ENCODE measurements around the gene BRMS1.
"Not testable (repeated sequence)": the region's sequence is repeated elsewhere in the genome, so short reads cannot be mapped to it uniquely, and the experiment has no call there.

BRMS1 gene

GRCh38 chr11:66362481-66363147, 17.7 kb upstream of the BRMS1 start:
- no peak for DNase-seq

- no peak for DNase-seq
Measured at GRCh38 chr11:66361502-66361941, 16.6 kb upstream of the BRMS1 start.

- no peak for DNase-seq
Measured at GRCh38 chr11:66360406-66361073, 15.6 kb upstream of the BRMS1 start.

DNA sequence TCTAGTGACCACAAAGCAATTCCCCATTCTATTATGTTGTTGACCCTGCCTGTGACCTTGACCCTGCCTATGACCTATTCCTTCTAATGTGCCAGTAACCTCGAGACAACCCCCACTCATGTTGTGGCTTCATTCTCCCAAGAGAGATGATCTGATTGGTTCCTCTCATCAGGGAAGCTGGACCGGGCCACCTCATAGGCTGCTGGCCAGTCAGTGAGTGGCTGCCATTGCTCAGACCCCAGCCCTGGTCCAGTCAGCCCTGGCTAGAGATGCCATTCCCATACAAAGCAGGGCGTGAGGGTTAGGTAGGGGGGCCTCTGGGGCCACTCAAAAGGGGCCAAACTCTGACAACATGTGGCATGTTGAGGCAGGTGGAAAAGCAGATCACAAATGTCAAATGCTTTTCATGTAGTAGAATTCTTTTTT, 14.8 kb upstream of the BRMS1 start:
- no peak for DNase-seq

- not testable (repeated sequence) for DNase-seq
Measured at GRCh38 chr11:66350560-66351235, 5.8 kb upstream of the BRMS1 start.

DNA sequence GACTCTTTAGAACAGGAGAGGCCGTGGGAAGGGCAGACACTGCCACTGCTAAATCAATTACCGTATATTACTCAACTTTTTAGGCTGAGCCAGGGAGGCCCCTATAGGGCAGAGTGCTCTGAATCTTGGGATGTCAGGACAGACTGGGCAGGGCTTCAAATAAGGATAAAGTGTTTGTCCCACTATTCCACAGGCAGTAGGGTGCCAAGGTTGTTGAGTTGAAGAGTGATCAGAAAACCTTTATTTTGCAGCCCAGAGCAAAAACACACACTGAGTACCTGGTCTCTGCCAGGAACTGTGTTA, 4.1 kb upstream of the BRMS1 start:
- DNase-seq = no peak

DNA sequence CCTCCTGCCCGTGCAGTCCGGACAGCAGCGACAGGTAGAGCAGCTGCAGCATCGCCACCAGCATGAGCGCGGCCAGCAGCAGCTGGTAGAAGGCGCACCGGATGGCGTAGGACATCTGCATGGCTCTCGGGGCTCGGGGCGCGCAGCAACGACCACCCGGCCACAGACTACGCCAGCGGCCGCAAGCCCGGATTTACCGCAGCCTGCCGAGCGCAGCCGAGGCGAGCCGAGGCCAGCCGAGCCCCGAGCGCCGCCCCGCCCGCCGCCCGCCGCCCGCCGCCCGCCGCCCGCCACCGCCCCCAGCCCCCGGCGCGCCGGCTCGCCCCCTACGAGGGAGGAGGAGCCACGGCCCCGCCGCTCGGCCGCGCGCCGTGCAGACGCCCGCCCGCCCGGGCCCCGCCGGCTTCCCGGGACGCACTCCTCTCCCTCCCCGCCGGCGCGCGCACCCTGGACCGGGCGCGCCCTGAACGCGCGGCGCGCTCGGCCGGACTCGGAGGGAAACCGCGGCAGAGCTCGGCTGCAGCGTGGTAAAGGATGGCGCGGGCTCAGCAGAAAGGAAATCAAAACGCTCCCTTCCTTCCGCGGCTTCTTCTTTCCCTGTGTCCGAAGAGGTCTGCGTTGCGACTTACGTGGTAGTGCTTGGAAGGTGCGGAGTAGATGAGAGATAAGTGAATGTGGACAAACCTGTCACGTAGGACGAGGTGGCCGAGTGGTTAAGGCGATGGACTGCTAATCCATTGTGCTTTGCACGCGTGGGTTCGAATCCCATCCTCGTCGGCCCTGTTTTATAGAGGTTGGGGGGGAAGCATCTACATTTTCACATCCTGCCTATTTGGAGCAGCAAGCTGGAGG, 2.7 kb upstream of the BRMS1 start, which contains the start of gene B4GAT1:
Gene B4GAT1 (minus strand): TSS at position 205 of the 852 bp plus-strand sequence. CDS start 84 bp downstream, at position 121.
- DNase-seq = peak; percentile 74 to 82

DNA sequence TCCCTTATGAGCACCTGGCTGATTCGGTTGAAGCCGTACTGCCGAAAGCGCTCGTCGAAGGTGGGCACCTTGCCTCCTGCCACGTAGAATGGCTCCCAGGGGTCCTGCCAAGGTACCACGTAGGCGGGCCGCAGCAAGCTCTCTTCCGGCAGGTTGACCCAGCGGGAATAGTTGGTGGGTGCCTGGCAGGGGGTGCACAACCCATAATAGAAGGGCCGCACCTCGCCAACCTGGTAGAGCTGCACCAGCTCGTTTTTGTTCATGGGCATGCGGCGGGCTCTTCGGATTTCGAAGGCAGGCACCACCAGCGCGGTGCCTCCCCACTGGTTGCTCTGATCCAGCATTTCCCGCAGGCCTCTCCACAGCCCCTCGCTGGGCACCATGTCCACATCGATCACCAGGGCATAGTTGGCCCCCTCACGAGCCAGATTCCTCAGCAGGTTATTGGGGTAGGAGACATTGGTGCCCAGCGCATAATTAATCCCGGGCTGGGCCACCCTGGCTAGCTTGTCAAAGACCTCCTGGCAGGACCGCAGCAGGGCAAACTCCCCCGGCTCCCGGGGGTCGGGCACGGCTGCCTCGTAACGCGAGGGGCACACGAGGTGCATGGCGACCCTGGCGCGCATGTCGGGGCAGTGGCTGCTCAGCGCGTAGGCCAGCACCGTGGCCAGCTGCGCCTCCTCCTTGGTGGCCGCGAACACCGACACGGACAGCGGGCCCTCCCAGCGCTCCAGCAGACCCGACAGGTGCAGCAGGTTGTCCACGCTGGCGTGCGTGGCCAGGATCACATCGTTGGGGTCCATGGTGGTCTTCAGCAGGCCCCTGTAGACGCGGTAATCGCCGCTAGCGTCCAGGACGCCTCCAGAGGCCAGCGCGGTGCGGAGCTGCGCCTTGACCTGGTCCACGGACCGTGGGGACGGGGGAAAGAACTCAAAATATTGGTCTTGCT, 1.8 kb upstream of the BRMS1 start:
- DNase-seq = peak in 1 of 2 experiments; percentile 44

GRCh38 chr11:66345316-66345649, 379 bp upstream of the BRMS1 start:
- DNase-seq = no peak

DNA sequence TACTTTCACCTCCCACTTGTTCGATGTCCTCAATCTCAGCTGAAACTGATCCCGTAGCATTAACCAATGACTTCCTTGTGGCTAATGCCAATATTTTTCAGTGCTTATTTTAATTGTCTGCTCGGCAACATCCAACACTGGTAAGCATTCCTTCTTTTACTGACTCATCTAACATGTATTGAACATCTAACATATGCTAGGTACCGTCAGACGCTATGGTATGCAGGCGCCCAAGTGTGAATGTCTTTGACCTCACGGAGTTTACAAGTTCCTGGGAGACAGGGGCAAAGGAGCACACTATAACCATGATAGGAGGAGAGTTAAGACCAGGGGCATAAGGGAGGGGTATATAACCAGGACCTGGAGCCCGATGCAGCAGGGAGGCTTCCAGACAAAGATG, 1.7 kb downstream of the BRMS1 start:
- no peak for DNase-seq

GRCh38 chr11:66341502-66342126, 3.3 kb downstream of the BRMS1 start:
- DNase-seq = no peak

DNA sequence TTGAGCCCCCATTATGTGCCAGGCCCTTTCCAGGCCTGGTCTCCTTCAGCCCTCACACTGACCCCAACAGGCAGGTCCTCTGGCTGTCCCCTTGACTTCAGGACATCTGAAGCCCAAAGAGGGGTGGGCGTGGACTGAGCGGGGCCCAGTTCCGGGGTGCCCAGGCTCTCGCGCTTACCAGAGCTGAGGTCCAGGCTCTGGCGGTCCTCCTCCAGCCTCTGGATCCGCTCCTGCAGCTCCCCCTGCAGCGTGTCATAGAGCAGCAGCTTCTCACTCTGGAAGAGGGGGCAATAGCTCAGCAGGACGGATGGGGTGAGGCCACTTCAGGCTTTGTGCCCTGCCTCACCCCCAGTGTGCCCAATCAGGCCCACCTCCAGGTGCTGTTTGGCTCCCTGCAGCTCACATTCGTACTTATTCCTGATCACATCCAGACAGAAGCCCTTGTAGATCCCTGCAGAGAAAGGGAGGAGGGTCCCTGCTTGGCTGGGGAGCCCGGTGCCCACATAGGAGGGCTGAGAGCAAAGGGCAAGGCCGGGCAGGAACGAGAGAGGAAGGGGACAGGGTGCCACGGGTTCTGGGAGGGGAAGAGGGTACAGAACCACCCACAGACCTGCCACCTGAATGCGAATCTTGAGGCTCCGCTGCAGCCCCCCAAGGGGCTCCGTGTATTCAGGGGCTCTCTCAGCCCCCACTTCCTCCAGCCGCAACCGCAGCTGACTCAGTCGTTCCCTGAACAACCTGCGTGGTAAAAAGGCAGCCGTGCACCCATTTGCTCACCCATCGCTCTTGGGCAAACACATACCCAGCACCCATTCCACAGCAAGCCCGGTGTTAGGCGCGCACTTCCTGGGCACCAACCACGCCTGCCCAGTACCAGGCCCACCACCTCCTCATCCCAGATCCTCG, 4.1 kb downstream of the BRMS1 start:
- no peak for DNase-seq

GRCh38 chr11:66339686-66340483, 5.0 kb downstream of the BRMS1 start:
- DNase-seq = no peak

DNA sequence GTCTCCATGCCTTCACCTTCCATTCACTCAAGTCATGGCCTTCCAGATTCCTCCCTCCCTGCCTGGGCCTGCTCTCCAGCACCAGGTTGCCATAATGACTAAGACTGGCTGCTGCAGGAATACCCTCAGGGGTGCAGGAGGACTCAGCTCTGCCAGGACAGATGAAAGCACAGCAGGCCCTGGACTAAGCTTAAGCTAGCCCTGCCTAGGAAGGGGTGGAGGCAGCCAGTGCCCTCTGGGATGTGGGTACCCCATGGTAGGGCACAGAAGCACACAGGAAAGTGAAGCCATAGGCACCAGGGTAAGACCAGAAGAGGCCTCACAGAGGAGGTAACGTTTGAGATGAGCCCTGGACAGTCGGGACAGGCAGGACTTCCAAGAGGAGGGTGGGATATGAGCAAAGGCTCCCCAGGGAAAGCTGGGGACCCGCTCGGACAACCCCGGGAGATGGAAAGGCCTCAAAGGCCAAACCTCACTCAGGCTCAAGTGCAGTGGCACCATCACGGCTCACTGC, 5.7 kb downstream of the BRMS1 start:
- no peak for DNase-seq

GRCh38 chr11:66338276-66339161, 6.4 kb downstream of the BRMS1 start:
- DNase-seq = no peak

DNA sequence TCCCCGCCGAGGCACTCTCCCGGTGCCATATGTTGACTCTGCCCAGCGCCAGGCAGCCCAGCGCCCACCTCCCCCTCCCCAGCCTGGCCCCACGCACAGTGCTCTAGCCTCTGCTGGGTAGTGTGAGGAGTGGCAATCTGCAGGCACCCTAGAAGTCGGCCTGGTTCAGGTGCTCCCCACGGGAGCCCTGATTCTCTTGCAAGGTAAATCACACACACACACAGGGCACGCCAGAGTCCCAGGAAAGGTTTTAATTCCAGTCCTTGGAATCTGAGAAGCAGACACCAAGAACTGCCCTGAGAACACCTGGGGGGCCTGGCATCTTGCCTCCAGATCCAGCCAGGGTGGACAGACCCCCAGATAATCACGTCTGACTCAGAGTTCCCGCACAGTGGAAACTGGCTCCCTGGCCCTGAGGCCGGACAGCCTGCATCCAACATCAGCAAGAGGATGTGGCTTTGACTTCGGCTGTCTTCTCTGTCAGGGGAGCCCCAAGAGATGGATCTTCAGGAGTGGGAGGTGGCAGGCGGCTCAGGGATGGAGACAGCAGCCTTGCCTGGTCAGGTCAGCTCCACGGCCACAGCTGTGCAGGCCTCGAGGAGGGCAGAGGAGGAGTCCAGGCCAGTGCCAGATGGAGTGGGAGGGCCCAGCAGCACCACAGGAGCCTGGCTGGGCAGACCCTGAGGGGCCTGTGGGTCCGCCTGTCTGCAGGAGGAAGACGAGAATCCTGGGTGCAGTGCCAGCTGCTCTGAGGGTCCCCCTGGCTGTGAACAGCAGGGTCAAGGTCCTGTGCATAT, 7.6 kb downstream of the BRMS1 start:
- no peak for DNase-seq
